GM18507 (cell line): ENCODE data around the gene RAB18.
"Not testable (repeated sequence)": the region's sequence is repeated elsewhere in the genome, so short reads cannot be mapped to it uniquely, and the experiment has no call there.

ENCODE experiments used
- DNase-seq: peaks from one replicate; pipeline ENCODE4 v3.0.0; 2011; ENCODE audit warnings: low read depth; ENCODE audit not compliant: insufficient read length; ENCODE audit errors: extremely low spot score
- FAIRE-seq: peaks from 2 replicates; lab custom pipeline; 2011; peaks lifted over from hg19 to GRCh38; lab: Jason Lieb, UNC

The RAB18 gene

DNA sequence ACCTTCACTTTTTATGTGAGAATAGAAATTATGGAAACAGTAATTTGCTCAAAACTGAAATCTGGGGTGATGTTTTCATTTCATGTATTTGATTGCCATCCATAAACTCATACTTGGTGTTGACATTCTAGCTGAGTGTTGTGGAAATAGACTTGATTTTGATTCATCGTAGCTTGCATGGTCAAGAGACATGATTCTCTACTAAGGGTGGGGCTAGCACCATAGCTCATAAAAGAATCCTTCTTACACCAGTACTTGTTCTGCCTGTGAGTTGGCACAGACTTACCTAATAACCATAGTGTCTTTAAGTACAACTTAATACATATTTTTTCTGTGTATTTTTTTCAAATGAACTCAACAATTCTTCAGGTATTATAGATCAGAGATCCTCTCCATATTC, 36.6 kb downstream of the RAB18 start:
- DNase-seq (no peak), FAIRE-seq (no peak)

DNA sequence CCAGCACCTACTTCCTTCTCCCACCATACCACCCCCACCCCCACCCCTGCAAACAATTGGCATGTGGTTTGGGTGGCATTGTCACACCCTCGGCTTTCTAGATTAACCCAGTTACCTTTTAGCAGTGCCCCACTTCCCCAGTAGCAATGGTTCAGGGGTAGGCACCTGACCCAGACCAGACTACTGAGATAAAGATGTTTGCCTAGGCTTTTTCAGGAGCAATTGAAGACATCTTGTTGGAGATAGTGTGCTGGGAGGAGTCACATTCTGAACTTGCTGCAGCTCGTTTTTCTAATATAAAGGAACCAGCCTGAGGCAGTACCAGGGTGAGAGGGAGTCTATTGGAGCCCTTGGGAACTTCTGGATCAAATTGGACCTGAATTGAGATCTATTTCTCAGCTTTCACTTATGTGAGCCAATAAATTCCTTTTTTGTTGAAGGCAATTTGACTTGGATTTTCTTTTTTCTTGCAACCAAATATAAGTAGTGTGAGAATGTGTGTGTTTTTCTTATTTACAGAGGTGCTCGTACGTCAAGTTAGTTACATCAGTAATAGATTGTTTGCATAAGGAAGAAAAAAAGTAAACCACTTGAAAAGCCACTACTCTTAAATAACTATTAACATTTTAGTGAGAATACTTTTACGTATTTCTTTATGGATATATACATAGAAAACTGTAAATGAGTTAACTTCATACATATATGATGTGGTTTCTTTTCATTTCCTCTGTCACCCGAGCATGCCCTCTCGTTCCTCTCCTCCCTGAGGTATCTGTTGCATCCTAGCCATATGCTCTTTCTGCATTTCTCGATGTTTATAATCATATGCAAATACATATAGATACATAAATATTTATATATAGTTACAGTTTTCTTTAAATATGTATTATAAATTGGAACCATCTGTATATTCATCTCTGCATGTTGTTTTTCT, 38.0 kb downstream of the RAB18 start:
- FAIRE-seq (no peak), DNase-seq (no peak)

- no peak for DNase-seq
- FAIRE-seq: no peak
These were observed 38.7 kb downstream of the RAB18 start for GRCh38 chr10:27542812-27543211.

DNA sequence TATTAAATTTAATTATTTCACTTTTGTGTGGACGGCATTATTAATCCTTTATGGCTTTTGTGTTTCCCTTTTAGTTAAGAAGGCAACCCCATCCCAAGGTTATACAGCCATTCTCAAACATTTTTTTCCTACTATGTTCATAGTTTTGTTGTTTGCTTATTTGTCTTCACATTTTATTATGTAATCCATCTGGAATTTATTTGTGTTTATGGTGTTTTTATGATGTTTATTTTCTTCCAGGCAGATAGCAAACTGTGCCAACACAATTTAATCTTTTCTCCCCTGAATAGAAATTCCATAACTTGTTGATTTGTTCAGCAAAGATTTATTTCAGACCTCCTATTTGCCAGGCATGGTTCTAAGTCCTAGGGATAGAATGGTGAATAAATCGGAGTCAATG, 42.9 kb downstream of the RAB18 start:
- DNase-seq (no peak), FAIRE-seq (no peak)

GRCh38 chr10:27547482-27547881, 43.4 kb downstream of the RAB18 start:
- no peak for DNase-seq
- FAIRE-seq: no peak

- DNase-seq (no peak), FAIRE-seq (no peak)
These were observed 46.7 kb downstream of the RAB18 start for GRCh38 chr10:27550823-27551222.

DNA sequence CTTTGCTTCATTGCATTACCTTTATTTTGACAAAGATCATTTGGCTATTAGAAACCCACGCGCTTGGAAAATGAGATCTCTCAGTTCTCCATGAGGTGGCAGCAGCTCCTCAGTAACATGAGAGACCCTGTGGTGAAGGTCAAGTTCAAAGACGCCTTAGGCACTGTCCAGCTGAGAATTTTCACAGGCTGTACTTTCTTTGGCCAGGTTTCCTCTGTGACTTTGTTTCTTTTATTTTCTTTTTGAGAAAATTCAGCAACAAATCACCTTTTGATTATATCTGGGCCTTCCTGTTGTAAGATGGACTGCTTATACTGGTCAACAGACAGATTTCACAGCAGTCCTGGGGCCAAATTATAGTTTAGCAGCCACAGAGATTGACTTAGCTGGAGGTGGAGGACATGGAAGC, 54.5 kb downstream of the RAB18 start:
- DNase-seq (peak; percentile 22), FAIRE-seq (peak; percentile 85)

- DNase-seq (no peak), FAIRE-seq (no peak)
These were observed 57.2 kb downstream of the RAB18 start for GRCh38 chr10:27561334-27561733.

- DNase-seq (no peak), FAIRE-seq (no peak)
These were observed 60.3 kb downstream of the RAB18 start for GRCh38 chr10:27564398-27564797.

DNA sequence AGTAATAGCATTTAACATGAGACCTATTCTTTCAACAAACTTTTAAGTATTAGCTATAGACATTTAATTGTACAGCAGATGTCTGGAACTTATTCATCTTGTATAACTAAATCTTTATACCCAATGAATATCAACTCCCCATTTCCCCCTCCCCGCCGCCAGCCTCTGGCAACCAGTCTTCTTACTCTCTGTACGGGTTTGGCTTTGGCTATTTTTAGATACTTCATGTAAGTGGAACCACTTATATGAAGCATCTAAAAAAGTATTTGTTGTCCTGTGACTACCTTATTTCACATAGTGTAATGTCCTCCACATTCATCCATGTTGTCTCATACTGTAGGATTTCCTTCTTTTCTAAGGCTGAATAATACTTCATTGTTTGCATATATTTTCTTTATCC, 60.8 kb downstream of the RAB18 start:
- DNase-seq: no peak
- no peak for FAIRE-seq

DNA sequence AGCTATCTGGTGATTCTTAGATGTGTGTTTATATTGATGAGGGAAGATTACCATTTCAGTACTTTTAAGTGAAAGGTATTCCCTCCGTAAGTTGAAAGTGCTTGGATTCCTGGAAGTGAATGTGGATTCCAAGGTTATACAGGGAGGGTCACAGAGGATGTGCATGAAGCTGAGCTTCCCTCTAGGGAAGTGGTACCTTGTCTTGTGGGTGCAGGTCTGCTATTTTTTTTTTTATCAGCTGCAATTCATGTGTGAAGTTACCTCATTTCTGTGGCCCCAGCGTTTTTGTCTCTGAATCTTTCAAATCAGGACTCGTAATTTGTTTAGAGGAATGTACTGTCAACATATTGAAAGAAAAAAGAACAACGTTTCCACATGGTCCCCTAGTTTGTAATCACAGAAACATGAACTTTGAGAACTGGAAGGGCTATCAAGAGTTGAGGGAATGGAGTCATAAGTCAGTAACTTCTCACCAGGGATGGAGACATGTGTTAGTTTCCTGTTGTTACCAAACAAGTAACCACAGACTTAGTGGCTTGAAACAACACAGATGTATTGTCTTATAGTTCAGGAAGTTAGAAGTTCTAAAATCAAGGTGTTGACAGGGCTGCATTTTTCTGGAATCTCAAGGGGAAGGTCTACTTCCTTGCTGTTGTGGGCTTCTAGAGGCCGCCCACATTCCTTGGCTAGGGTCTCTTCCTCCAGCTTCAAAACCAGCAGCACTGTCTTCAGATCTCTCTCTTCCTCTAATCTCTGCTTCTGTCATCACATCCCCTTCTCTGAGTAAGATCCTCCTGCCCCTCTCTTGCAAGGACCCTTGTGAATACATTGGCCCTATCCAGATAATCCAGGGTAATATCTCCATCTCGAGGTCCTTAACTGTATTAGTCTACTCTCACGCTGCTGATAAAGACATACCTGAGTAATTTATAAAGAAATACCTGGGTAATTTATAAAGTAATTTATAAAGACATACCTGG, 64.4 kb downstream of the RAB18 start:
- no peak for FAIRE-seq
- no peak for DNase-seq

DNA sequence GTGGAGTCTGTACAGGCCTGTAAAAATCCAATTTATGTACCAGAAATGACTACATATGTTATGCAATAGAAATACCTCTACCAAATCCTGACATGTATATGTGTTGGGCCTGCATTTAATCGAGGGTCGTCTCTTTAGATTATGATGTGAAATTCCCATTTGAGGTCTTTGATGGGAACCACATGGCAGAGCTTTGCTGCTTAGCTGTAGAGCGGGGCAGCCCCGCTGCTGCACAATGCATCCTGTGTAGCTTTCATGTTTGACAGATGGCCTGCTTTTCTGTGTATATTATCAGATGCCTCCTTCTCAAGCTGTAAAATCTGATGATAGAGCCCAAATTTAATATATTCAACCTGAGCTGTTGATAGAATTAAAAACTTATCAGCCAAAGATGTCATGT, 65.8 kb downstream of the RAB18 start:
- FAIRE-seq (no peak), DNase-seq (no peak)

- DNase-seq, FAIRE-seq: not testable (repeated sequence)
These were observed 72.9 kb downstream of the RAB18 start for GRCh38 chr10:27577038-27577437.

- DNase-seq: no peak
- no peak for FAIRE-seq
These were observed 74.2 kb downstream of the RAB18 start for GRCh38 chr10:27578316-27578715.

DNA sequence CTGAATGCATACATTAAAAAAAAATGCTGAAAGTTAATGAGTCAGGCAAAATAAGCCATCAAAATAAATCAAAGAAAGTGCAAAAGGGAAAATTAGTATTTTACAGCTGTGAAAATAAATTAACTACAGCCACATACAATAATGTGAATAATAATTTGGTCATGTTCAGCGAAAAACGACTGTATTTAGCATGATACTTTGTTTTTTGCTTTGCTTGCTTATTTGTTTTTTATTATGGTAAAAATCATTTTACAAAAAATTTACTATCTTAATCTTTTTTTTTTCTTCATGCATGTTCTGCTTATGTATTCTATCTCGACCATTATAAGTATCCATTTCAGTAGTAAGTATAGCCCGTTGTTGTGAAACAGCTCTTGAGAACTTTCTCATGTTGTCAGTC, 77.1 kb downstream of the RAB18 start:
- DNase-seq (no peak), FAIRE-seq (no peak)

- FAIRE-seq (no peak), DNase-seq (no peak)
These were observed 80.2 kb downstream of the RAB18 start for GRCh38 chr10:27584302-27584701.
